A549 (cell line): ENCODE measurements around the gene TMEM176B. TPM values are rescaled to one million over a fixed set of nuclear protein-coding genes. Genes with fewer than 3 reads are reported as not detected.

Experiments used
- ATAC-seq, 2 experiments: fragments of 200-7000 bp in 1 of 2; fragments of >200 bp in 1 of 2; cut with Nextera tagmentation in 1 of 2; cut with Tn5 transposase in 1 of 2; 3 replicates each; pipeline versions ENCODE4 v1.8.0 to v1.9.1; 2018 to 2020; ENCODE audit warnings: mild to moderate bottlenecking in 1 of 2, moderate library complexity in 1 of 2
- CTCF ChIA-PET: fragments of 300-600 bp; sonication (Branson Sonifier 250); formaldehyde crosslinking; extraction: SDS; loops from one replicate; lab custom pipeline; 2021; ENCODE audit warnings: antibody characterized with exemption, inconsistent platforms; lab: Yijun Ruan, JAX
- POLR2A ChIA-PET: fragments of 350-600 bp; formaldehyde crosslinking; extraction: SDS; loops from one replicate; lab custom pipeline; 2021; ENCODE audit warnings: antibody characterized with exemption, inconsistent platforms; lab: Yijun Ruan, JAX
- DNase-seq, 2 experiments: peaks; one replicate each; pipeline versions ENCODE4 v3.0.0 to v3.0.0-alpha.2; 2011 to 2016; ENCODE audit warnings: low read depth in 1 of 2, low spot score in 1 of 2
- FAIRE-seq: peaks from 2 replicates; lab custom pipeline; 2011; peaks lifted over from hg19 to GRCh38; lab: Jason Lieb, UNC
- H3K27ac ChIP-seq, 2 experiments: fragments of >200 bp; sonication (Bioruptor Twin); formaldehyde crosslinking; 3 replicates each; pipeline ENCODE4 v1.5.1; 2016 to 2017
- H3K4me1 ChIP-seq: fragments of >200 bp; sonication (Bioruptor Twin); formaldehyde crosslinking; 3 replicates; pipeline ENCODE4 v1.6.1; 2016
- H3K4me2 ChIP-seq: fragments of >200 bp; sonication (Bioruptor Twin); formaldehyde crosslinking; 3 replicates; pipeline ENCODE4 v1.6.1; 2016
- H3K4me3 ChIP-seq: fragments of >200 bp; sonication (Bioruptor Twin); formaldehyde crosslinking; 3 replicates; pipeline ENCODE4 v1.5.1; 2016
- H3K9me3 ChIP-seq: fragments of >200 bp; sonication (Bioruptor Twin); formaldehyde crosslinking; 3 replicates; pipeline ENCODE4 v1.6.1; 2016
- BHLHE40 ChIP-seq: IDR thresholded peaks from 2 replicates; pipeline ENCODE4 v1.6.1; 2012; ENCODE audit warnings: low read depth, low read length, inconsistent platforms
- CBX8 ChIP-seq: fragments of 200-600 bp; sonication (generic); IDR thresholded peaks from 2 replicates; pipeline ENCODE4 v1.6.1; 2016
- CEBPB ChIP-seq, 2 experiments: fragments of >200 bp in 1 of 2; sonication (Bioruptor Twin) in 1 of 2; formaldehyde crosslinking in 1 of 2; IDR thresholded peaks; 2 replicates each; pipeline ENCODE4 v1.6.1; 2012 to 2016
- CHD4 ChIP-seq: fragments of 200-600 bp; sonication (generic); IDR thresholded peaks from 2 replicates; pipeline ENCODE4 v1.6.1; 2016; ENCODE audit warnings: antibody characterized with exemption, mild to moderate bottlenecking, borderline replicate concordance
- EHF ChIP-seq: fragments of 250-450 bp; sonication (Bioruptor Pico); IDR thresholded peaks from 2 replicates; pipeline ENCODE4 v1.5.0; 2020; ENCODE audit warnings: mild to moderate bottlenecking
- FOXS1 ChIP-seq: fragments of 250-450 bp; sonication (Bioruptor Pico); IDR thresholded peaks from 2 replicates; pipeline ENCODE4 v1.5.0; 2020; ENCODE audit warnings: mild to moderate bottlenecking, moderate library complexity
- GATA3 ChIP-seq: IDR thresholded peaks from 2 replicates; pipeline ENCODE4 v1.6.1; 2012; ENCODE audit warnings: borderline replicate concordance
- HOXB13 ChIP-seq: fragments of 250-450 bp; sonication (Bioruptor Pico); IDR thresholded peaks from 2 replicates; pipeline ENCODE4 v1.5.0; 2020; ENCODE audit warnings: low read depth, mild to moderate bottlenecking, moderate library complexity
- MAFK ChIP-seq: fragments of 450-650 bp; IDR thresholded peaks from 2 replicates; pipeline ENCODE4 v1.6.1; 2014; ENCODE audit not compliant: partially characterized antibody
- MAZ ChIP-seq: fragments of 150-350 bp; IDR thresholded peaks from 2 replicates; pipeline ENCODE4 v1.6.1; 2014; ENCODE audit warnings: antibody characterized with exemption, low read depth, low read length, borderline replicate concordance
- NPAS2 ChIP-seq: fragments of 250-450 bp; sonication (Bioruptor Pico); IDR thresholded peaks from 2 replicates; pipeline ENCODE4 v1.8.0; 2022; ENCODE audit warnings: mild to moderate bottlenecking, moderate library complexity, borderline replicate concordance
- NR3C1 ChIP-seq: fragments of >200 bp; sonication (Bioruptor Twin); formaldehyde crosslinking; IDR thresholded peaks from 3 replicates; pipeline ENCODE4 v1.6.1; 2017
- PHF8 ChIP-seq: fragments of 200-600 bp; sonication (generic); IDR thresholded peaks from 2 replicates; pipeline ENCODE4 v1.6.1; 2016; ENCODE audit warnings: low read depth, mild to moderate bottlenecking, antibody characterized with exemption, moderate library complexity, borderline replicate concordance
- POLR2AphosphoS2 ChIP-seq: conservative IDR thresholded peaks from 2 replicates; pipeline ENCODE4 v1.6.1; 2012; ENCODE audit warnings: low read length, improper control_type of control experiment, inconsistent platforms
- RARB ChIP-seq: fragments of 250-450 bp; sonication (Bioruptor Pico); IDR thresholded peaks from 2 replicates; pipeline ENCODE4 v1.8.0; 2021; ENCODE audit warnings: mild to moderate bottlenecking, moderate library complexity
- RFX5 ChIP-seq: fragments of 450-650 bp; IDR thresholded peaks from 2 replicates; pipeline ENCODE4 v1.7.1; 2014; ENCODE audit warnings: antibody characterized with exemption, mild to moderate bottlenecking, moderate library complexity
- RNF2 ChIP-seq: fragments of 200-600 bp; sonication (generic); IDR thresholded peaks from 2 replicates; pipeline ENCODE4 v1.6.1; 2016; ENCODE audit warnings: low read depth, mild to moderate bottlenecking, antibody characterized with exemption, moderate library complexity, borderline replicate concordance
- TP53 ChIP-seq: fragments of 250-450 bp; sonication (Bioruptor Pico); IDR thresholded peaks from 2 replicates; pipeline ENCODE4 v1.5.0; 2021; ENCODE audit warnings: mild to moderate bottlenecking, moderate library complexity
- WGBS: methylation state at CpG from one replicate; pipeline ENCODE4 v1.1.6; 2017; ENCODE audit errors: missing lambda C conversion rate; 5-methylcytosine and 5-hydroxymethylcytosine counted together
- polyA plus RNA-seq, 4 experiments: library from polyadenylated mRNA; depleted of rRNA in 3 of 4; stranded (reverse); fragments of >200 nt; fragmentation: RNase III in 1 of 4; extraction: RNeasy Plus Mini Kit Qiagen cat#74134 plus additional on column Dnase treatment in 1 of 4; gene quantifications; 2 replicates in 3 of 4; 3 replicates in 1 of 4; pipeline ENCODE4 v1.2.3, GENCODE V29; 2011 to 2017
- TF ChIP-seq, protein P1 (sequence below): fragments of >200 bp; sonication (Bioruptor Twin); formaldehyde crosslinking; IDR thresholded peaks from 3 replicates; pipeline ENCODE4 v1.6.1; 2016
- TF ChIP-seq, protein P2 (sequence below): fragments of 250-450 bp; sonication (Bioruptor Pico); IDR thresholded peaks from 2 replicates; pipeline ENCODE4 v1.5.0; 2021; ENCODE audit warnings: mild to moderate bottlenecking, moderate library complexity, borderline replicate concordance

Gene TMEM176B
- polyA plus RNA-seq, 2 of the 4 experiments (the other 2 are of a cell fraction) = 0.10 TPM; not detected in 1

DNA sequence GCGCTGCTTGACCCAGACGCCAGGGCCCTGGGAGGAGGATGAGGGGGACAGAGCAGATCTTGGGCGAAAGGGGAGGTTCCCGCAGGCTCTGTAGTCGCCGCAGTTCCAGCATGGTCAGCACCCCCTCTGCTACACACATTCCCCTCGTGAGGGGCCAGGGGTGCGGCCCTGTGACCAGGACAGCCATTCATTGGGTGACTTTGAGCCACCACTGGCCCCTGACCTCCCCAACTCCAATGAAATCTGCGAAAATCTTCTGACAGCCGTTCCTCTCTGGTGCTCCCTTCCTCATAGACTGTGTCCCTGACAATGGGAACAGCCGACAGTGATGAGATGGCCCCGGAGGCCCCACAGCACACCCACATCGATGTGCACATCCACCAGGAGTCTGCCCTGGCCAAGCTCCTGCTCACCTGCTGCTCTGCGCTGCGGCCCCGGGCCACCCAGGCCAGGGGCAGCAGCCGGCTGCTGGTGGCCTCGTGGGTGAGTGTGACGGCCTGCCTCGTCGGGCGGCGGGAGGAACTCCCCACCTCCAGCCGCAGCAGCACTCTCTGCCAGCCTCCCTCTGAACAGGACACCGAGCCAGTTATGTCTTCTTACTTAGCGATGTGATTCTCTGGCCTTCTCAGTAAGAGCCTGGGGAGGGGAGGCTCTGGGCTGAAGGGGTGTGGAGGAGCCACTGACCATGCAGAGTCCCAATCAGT, 1.2 kb upstream of the TMEM176B start:
- Histone ChIP-seq H3K4me3 (no peak overlapping the region), H3K4me1 (no peaks in the 10 kb centered on the region)
- CTCF ChIA-PET = no interaction called here
- DNase-seq = no peak
- TF ChIP-seq MAFK (no peak), CHD4 (no peak), BHLHE40 (no peak), PHF8 (no peak), TP53 (CRISPR knock-in tag) (no peak)
- TF ChIP-seq, all 56 proteins: peak for 0
- no peak overlapping the region for H3K4me2 ChIP-seq
- POLR2A ChIA-PET = no interaction called here
- 50% methylated on average over 14 of the region's 26 CpGs for WGBS
- no peaks in the 10 kb centered on the region; the same call in 2 of the 3 replicates for H3K9me3 ChIP-seq
- H3K27ac ChIP-seq = no peak overlapping the region
- ATAC-seq = peak in 1 of 2 experiments; percentile 51; a peak in 3 of 6 replicates
- no peak for FAIRE-seq

DNA sequence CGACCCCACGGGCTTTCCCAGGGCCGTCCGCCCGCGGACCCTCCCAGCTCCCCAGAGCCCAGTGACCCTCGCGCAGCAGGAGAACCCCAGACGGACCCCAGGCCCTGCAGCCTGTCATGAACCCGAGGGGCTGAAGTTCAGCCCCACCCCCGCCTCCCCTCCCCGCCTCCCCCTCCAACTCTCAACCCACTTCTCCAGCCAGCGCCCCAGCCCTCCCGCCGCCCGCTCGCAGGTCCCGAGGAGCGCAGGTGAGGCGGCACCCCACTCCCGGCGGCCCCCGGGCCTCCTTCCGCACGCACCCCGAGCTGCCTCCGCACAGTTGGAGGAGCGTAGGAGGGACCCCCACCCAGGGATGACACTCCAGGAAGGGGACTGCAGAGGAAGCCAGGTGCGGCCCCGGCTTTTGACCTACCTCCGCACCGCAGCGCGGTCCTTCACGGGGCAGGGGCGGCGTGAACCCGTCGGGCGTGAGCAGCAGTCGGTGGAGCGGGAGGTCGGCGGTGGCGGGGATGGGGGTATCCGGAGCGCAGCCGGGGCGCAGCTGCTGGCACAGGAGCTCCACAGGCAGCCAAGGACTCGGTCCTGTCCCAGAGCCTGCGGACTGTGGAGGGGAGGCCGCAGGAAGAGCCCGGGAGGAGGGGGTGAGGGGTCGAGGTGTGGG, 547 bp upstream of the TMEM176B start, which contains the start of gene TMEM176A:
Gene TMEM176A, plus strand, starts transcription at position 189 of the 661 bp plus-strand sequence. CDS start 782 bp downstream, outside the sequence.
- no peak within 1 kb of the TSS for H3K4me3 ChIP-seq
- no peak; a peak in 2 of 6 replicates for ATAC-seq
- FAIRE-seq = no peak
- no peaks in the 10 kb centered on the region; the same call in 2 of the 3 replicates for H3K9me3 ChIP-seq
- CTCF ChIA-PET = no interaction called here
- no peak for TF ChIP-seq CHD4
- no peaks in the 10 kb centered on the region for H3K4me1 ChIP-seq
- H3K27ac ChIP-seq = no peak within 1 kb of the TSS
- WGBS = 41% methylated on average over 19 of the region's 54 CpGs
- POLR2A ChIA-PET = no interaction called here
- DNase-seq = no peak
- peak within 1 kb of the TSS; percentile 37; the same call in 2 of the 3 replicates for H3K4me2 ChIP-seq

DNA sequence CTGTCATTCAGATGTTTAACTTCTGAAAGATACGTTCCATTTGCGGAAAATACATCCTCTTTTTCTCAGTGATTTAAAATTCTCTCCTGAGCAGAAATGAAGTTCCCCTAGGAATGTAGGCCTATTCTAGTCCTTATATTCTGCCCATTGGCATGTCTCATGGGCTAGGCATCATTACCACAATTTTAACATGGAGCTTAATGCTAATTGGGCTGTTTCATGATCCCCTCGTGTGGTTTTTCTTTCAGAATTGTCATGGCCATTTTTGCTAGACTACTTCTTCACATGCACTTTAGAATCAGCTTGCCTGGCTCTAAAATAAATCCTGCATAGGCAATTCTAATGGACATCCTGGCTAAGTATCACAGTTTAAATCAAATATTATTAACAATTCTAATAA, 1.0 kb downstream of the TMEM176B start:
- Histone ChIP-seq H3K4me2 (no peak overlapping the region), H3K4me1 (no peaks in the 10 kb centered on the region), H3K27ac (no peak overlapping the region), H3K9me3 (no peaks in the 10 kb centered on the region), H3K4me3 (no peak overlapping the region)
- TF ChIP-seq CEBPB (IDR thresholded peaks at IDR 0.05) = no peak
- no peak for TF ChIP-seq NPAS2 (CRISPR knock-in tag)
- TF ChIP-seq EHF (CRISPR knock-in tag) = no peak
- no peak for TF ChIP-seq CBX8
- no peak for TF ChIP-seq RFX5
- TF ChIP-seq MAZ = no peak
- TF ChIP-seq, protein P1, sequence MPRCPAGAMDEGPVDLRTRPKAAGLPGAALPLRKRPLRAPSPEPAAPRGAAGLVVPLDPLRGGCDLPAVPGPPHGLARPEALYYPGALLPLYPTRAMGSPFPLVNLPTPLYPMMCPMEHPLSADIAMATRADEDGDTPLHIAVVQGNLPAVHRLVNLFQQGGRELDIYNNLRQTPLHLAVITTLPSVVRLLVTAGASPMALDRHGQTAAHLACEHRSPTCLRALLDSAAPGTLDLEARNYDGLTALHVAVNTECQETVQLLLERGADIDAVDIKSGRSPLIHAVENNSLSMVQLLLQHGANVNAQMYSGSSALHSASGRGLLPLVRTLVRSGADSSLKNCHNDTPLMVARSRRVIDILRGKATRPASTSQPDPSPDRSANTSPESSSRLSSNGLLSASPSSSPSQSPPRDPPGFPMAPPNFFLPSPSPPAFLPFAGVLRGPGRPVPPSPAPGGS = no peak
- no peak for TF ChIP-seq POLR2AphosphoS2
- TF ChIP-seq BHLHE40 = no peak
- TF ChIP-seq, protein P2, sequence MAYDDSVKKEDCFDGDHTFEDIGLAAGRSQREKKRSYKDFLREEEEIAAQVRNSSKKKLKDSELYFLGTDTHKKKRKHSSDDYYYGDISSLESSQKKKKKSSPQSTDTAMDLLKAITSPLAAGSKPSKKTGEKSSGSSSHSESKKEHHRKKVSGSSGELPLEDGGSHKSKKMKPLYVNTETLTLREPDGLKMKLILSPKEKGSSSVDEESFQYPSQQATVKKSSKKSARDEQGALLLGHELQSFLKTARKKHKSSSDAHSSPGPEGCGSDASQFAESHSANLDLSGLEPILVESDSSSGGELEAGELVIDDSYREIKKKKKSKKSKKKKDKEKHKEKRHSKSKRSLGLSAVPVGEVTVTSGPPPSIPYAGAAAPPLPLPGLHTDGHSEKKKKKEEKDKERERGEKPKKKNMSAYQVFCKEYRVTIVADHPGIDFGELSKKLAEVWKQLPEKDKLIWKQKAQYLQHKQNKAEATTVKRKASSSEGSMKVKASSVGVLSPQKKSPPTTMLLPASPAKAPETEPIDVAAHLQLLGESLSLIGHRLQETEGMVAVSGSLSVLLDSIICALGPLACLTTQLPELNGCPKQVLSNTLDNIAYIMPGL = no peak
- no peak for TF ChIP-seq RNF2
- no peak for TF ChIP-seq RARB (CRISPR knock-in tag)
- no peak for TF ChIP-seq NR3C1
- no peak for TF ChIP-seq HOXB13 (CRISPR knock-in tag)
- no peak for TF ChIP-seq GATA3
- no peak for TF ChIP-seq FOXS1 (CRISPR knock-in tag)
- ChIA-PET CTCF (interaction anchor here (0.5 kb wide), 1 partner anchor 10 kb away, joined by 4 read pairs; no protein-coding TSS in a partner anchor), POLR2A (no interaction called here)
- FAIRE-seq = no peak
- WGBS = 70% methylated on average over 3 of the region's 3 CpGs
- DNase-seq = no peak
- no peak for ATAC-seq
